CD4-positive, alpha-beta T cell treated with Interleukin-6 at 100 ng/mL for 8 hours (primary cell): Measurements from ENCODE around the gene DNLZ.
"Not testable (repeated sequence)": the region's sequence is repeated elsewhere in the genome, so short reads cannot be mapped to it uniquely, and the experiment has no call there.

ENCODE experiments used
- DNase-seq: peaks from one replicate; pipeline ENCODE4 v3.0.0-alpha.2; 2020; ENCODE audit warnings: mixed read lengths, low spot score

Gene DNLZ

GRCh38 chr9:136331030-136331429 lies 32.5 kb downstream of the DNLZ start:
- DNase-seq: no peak

- DNase-seq: no peak
Measured at GRCh38 chr9:136330406-136330990, 33.0 kb downstream of the DNLZ start.

- no peak for DNase-seq
Measured at GRCh38 chr9:136329636-136330405, 33.7 kb downstream of the DNLZ start.

GRCh38 chr9:136329211-136329627 lies 34.3 kb downstream of the DNLZ start:
- no peak for DNase-seq

GRCh38 chr9:136328622-136329041 lies 34.9 kb downstream of the DNLZ start:
- no peak for DNase-seq

- no peak for DNase-seq
Measured at GRCh38 chr9:136328011-136328621, 35.4 kb downstream of the DNLZ start.

GRCh38 chr9:136327304-136327974 lies 36.1 kb downstream of the DNLZ start, which contains the start of gene GPSM1:
Gene GPSM1 (plus strand): TSS chr9:136327539. CDS start chr9:136327696, 157 bp downstream.
- peak; percentile 22 for DNase-seq

GRCh38 chr9:136326761-136327303 lies 36.7 kb downstream of the DNLZ start:
- DNase-seq: no peak

GRCh38 chr9:136326061-136326760 lies 37.3 kb downstream of the DNLZ start:
- no peak for DNase-seq

- no peak for DNase-seq
Measured at GRCh38 chr9:136325358-136325757, 38.2 kb downstream of the DNLZ start.

GRCh38 chr9:136324501-136325300 lies 38.8 kb downstream of the DNLZ start:
- no peak for DNase-seq

GRCh38 chr9:136323371-136323789 lies 40.2 kb downstream of the DNLZ start:
- DNase-seq: no peak

GRCh38 chr9:136322756-136323330 lies 40.7 kb downstream of the DNLZ start:
- DNase-seq: no peak

- no peak for DNase-seq
Measured at GRCh38 chr9:136321561-136321960, 42.0 kb downstream of the DNLZ start.

GRCh38 chr9:136320972-136321371 lies 42.6 kb downstream of the DNLZ start:
- DNase-seq: not testable (repeated sequence)

GRCh38 chr9:136319955-136320354 lies 43.6 kb downstream of the DNLZ start:
- DNase-seq: not testable (repeated sequence)

- not testable (repeated sequence) for DNase-seq
Measured at GRCh38 chr9:136319244-136319643, 44.3 kb downstream of the DNLZ start.

GRCh38 chr9:136318776-136319241 lies 44.7 kb downstream of the DNLZ start:
- DNase-seq: no peak

GRCh38 chr9:136318111-136318775 lies 45.3 kb downstream of the DNLZ start:
- no peak for DNase-seq

GRCh38 chr9:136317695-136318094 lies 45.8 kb downstream of the DNLZ start:
- DNase-seq: no peak
